Liver (tissue), 9 donors: ENCODE data around the gene IGFALS. TPM values are rescaled to one million over a fixed set of nuclear protein-coding genes. Genes with fewer than 3 reads are reported as not detected.

Experiments
- DNase-seq: peaks from one replicate; pipeline ENCODE4 v3.0.0-alpha.2; 2017; ENCODE audit warnings: low spot score
- H3K27ac ChIP-seq, 2 donors: one replicate each; pipeline ENCODE4 v1.7.0; 2013; ENCODE audit warnings: inconsistent platforms in 2 of 2, low read length in 2 of 2, control low read depth in 1 of 2, low read depth in 1 of 2, mild to moderate bottlenecking in 1 of 2
- H3K27me3 ChIP-seq, 4 donors: one replicate each; pipeline versions ENCODE4 v1.6.1 to v1.7.0; 2013; ENCODE audit warnings: low read length in 3 of 4, inconsistent platforms in 1 of 4, mild to moderate bottlenecking in 1 of 4, moderate library complexity in 1 of 4; ENCODE audit not compliant: control insufficient read depth in 4 of 4, insufficient read depth in 4 of 4
- H3K36me3 ChIP-seq, 4 donors: one replicate each; pipeline versions ENCODE4 v1.6.1 to v1.7.0; 2013; ENCODE audit warnings: low read length in 3 of 4, mild to moderate bottlenecking in 3 of 4, low read depth in 1 of 4, moderate library complexity in 1 of 4; ENCODE audit not compliant: control insufficient read depth in 4 of 4, insufficient read depth in 3 of 4
- H3K4me1 ChIP-seq, 4 donors: one replicate each; pipeline versions ENCODE4 v1.6.1 to v1.7.0; 2013; ENCODE audit warnings: low read length in 3 of 4, mild to moderate bottlenecking in 3 of 4, moderate library complexity in 1 of 4; ENCODE audit not compliant: control insufficient read depth in 4 of 4, insufficient read depth in 4 of 4
- H3K4me3 ChIP-seq, 3 donors: one replicate each; pipeline versions ENCODE4 v1.6.1 to v1.7.0; 2013; ENCODE audit warnings: low read length in 3 of 3, control low read depth in 1 of 3, low read depth in 1 of 3, mild to moderate bottlenecking in 1 of 3
- H3K9ac ChIP-seq, 2 donors: one replicate each; pipeline ENCODE4 v1.7.0; 2013; ENCODE audit warnings: low read length in 2 of 2, mild to moderate bottlenecking in 2 of 2, moderate library complexity in 2 of 2, control low read depth in 1 of 2, low read depth in 1 of 2
- H3K9me3 ChIP-seq, 4 donors: one replicate each; pipeline versions ENCODE4 v1.6.1 to v1.7.0; 2013; ENCODE audit warnings: low read length in 3 of 4; ENCODE audit not compliant: control insufficient read depth in 4 of 4
- ATF3 ChIP-seq: IDR thresholded peaks from 2 replicates; pipeline ENCODE4 v1.6.1; 2016; ENCODE audit warnings: antibody characterized with exemption
- FOXA1 ChIP-seq: IDR thresholded peaks from 2 replicates; pipeline ENCODE4 v1.6.1; 2016; ENCODE audit warnings: antibody characterized with exemption
- FOXA2 ChIP-seq: IDR thresholded peaks from 2 replicates; pipeline ENCODE4 v1.6.1; 2016; ENCODE audit warnings: antibody characterized with exemption
- GABPA ChIP-seq, 2 donors: IDR thresholded peaks in 1 of 2; conservative IDR thresholded peaks in 1 of 2; 2 replicates each; pipeline ENCODE4 v1.6.1; 2016; ENCODE audit warnings: antibody characterized with exemption in 2 of 2, mild to moderate bottlenecking in 1 of 2, moderate library complexity in 1 of 2
- HNF4A ChIP-seq, 2 donors: conservative IDR thresholded peaks; 2 replicates each; pipeline ENCODE4 v1.6.1; 2016; ENCODE audit warnings: antibody characterized with exemption in 2 of 2, mild to moderate bottlenecking in 2 of 2
- JUND ChIP-seq, 2 donors: IDR thresholded peaks; 2 replicates each; pipeline ENCODE4 v1.6.1; 2016; ENCODE audit warnings: antibody characterized with exemption in 2 of 2
- RAD21 ChIP-seq, 2 donors: IDR thresholded peaks; 2 replicates each; pipeline ENCODE4 v1.6.1; 2016; ENCODE audit warnings: antibody characterized with exemption in 2 of 2, mild to moderate bottlenecking in 2 of 2
- RXRA ChIP-seq, 2 donors: IDR thresholded peaks; 2 replicates each; pipeline ENCODE4 v1.6.1; 2017 to 2018; ENCODE audit warnings: antibody characterized with exemption in 2 of 2, mild to moderate bottlenecking in 1 of 2
- SP1 ChIP-seq: IDR thresholded peaks from 2 replicates; pipeline ENCODE4 v1.6.1; 2018; ENCODE audit warnings: antibody characterized with exemption, mild to moderate bottlenecking
- YY1 ChIP-seq: IDR thresholded peaks from 2 replicates; pipeline ENCODE4 v1.6.1; 2016; ENCODE audit warnings: antibody characterized with exemption, mild to moderate bottlenecking
- ZBTB33 ChIP-seq: IDR thresholded peaks from 2 replicates; pipeline ENCODE4 v1.6.1; 2016; ENCODE audit warnings: antibody characterized with exemption
- WGBS: extraction: QIAGEN DNeasy Blood & Tissue Kit; methylation state at CpG from one replicate; pipeline ENCODE4 v1.1.7; 2013; 5-methylcytosine and 5-hydroxymethylcytosine counted together
- polyA plus RNA-seq, 2 donors: library from polyadenylated mRNA; stranded (reverse) in 1 of 2; unstranded in 1 of 2; fragments of 200-250 nt in 1 of 2; fragments of >200 nt in 1 of 2; fragmentation: Nextera tagmentation in 1 of 2; extraction: Ambion mirVana in 1 of 2; gene quantifications; one replicate each; pipeline versions ENCODE4 v1.2.1 to v1.2.3, GENCODE V29; 2013 to 2015
- total RNA-seq, 2 donors: library from RNA; depleted of rRNA; stranded (reverse); fragments of >200 nt; gene quantifications; one replicate each; pipeline ENCODE4 v1.2.3, GENCODE V29; 2014
- TF ChIP-seq, protein P1 (sequence below): fragments of 150-350 bp; IDR thresholded peaks from 2 replicates; pipeline ENCODE4 v1.5.1; 2017; ENCODE audit warnings: improper control_type of control experiment, low read depth, low read length; ENCODE audit not compliant: missing input control
- TF ChIP-seq, protein P2 (sequence below): IDR thresholded peaks from 2 replicates; pipeline ENCODE4 v1.6.1; 2016; ENCODE audit warnings: antibody characterized with exemption, mild to moderate bottlenecking
- donor health status: healthy.
- donor health status: healthy.
- donor health status: healthy.
- donor health status: healthy.
- donor health status: healthy.

The IGFALS gene
- total and polyA plus RNA-seq, 4 donors: 19.8 to 161 (median 68.4) TPM

GRCh38 chr16:1817276-1817589 lies 23.7 kb upstream of the IGFALS start:
- H3K9ac ChIP-seq: no peak overlapping the region
- peaks cover 3 to 78% (median 69%) of the 10 kb centered on the region in 4 donors for H3K4me1 ChIP-seq
- WGBS: 92% methylated on average over 9 of the region's 9 CpGs
- DNase-seq: no peak
- no peaks in the 10 kb centered on the region for H3K27me3 ChIP-seq
- TF ChIP-seq GABPA (IDR thresholded peaks at IDR 0.05 in 1 of 2, conservative IDR thresholded peaks at IDR 0.05 in 1 of 2) (no peak), RAD21 (IDR thresholded peaks at IDR 0.05) (no peak)
- peak overlapping the region; percentile 81 to 85 for H3K27ac ChIP-seq
- H3K9me3 ChIP-seq: no peaks in the 10 kb centered on the region
- H3K36me3 ChIP-seq: peaks cover 5 to 31% (median 26%) of the 10 kb centered on the region in 4 donors
- no peak overlapping the region for H3K4me3 ChIP-seq

- Histone ChIP-seq H3K9me3 (no peaks in the 10 kb centered on the region), H3K27me3 (no peaks in the 10 kb centered on the region), H3K36me3 (peaks cover 5 to 28% (median 24%) of the 10 kb centered on the region in 4 donors), H3K9ac (no peak overlapping the region), H3K4me1 (peaks cover 0 to 74% (median 64%) of the 10 kb centered on the region in 4 donors), H3K4me3 (no peak overlapping the region), H3K27ac (peak overlapping the region; percentile 81 to 85)
- WGBS: 73% methylated on average over 40 of the region's 40 CpGs
- DNase-seq: no peak
- TF ChIP-seq, protein P1, sequence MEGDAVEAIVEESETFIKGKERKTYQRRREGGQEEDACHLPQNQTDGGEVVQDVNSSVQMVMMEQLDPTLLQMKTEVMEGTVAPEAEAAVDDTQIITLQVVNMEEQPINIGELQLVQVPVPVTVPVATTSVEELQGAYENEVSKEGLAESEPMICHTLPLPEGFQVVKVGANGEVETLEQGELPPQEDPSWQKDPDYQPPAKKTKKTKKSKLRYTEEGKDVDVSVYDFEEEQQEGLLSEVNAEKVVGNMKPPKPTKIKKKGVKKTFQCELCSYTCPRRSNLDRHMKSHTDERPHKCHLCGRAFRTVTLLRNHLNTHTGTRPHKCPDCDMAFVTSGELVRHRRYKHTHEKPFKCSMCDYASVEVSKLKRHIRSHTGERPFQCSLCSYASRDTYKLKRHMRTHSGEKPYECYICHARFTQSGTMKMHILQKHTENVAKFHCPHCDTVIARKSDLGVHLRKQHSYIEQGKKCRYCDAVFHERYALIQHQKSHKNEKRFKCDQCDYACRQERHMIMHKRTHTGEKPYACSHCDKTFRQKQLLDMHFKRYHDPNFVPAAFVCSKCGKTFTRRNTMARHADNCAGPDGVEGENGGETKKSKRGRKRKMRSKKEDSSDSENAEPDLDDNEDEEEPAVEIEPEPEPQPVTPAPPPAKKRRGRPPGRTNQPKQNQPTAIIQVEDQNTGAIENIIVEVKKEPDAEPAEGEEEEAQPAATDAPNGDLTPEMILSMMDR: no peak
- TF ChIP-seq YY1 (no peak), HNF4A (conservative IDR thresholded peaks at IDR 0.05) (peak; percentile 5 to 80), RXRA (IDR thresholded peaks at IDR 0.05) (peak in 1 of 2 donors; percentile 63), GABPA (IDR thresholded peaks at IDR 0.05 in 1 of 2, conservative IDR thresholded peaks at IDR 0.05 in 1 of 2) (no peak), SP1 (no peak)
Measured at GRCh38 chr16:1816396-1817275, 23.1 kb upstream of the IGFALS start.

GRCh38 chr16:1815461-1815860 lies 22.0 kb upstream of the IGFALS start:
- H3K9me3 ChIP-seq: no peaks in the 10 kb centered on the region
- TF ChIP-seq RAD21 (IDR thresholded peaks at IDR 0.05): no peak
- H3K36me3 ChIP-seq: peaks cover 6 to 22% (median 17%) of the 10 kb centered on the region in 4 donors
- H3K27me3 ChIP-seq: no peaks in the 10 kb centered on the region
- DNase-seq: peak; percentile 34
- no peak overlapping the region for H3K9ac ChIP-seq
- peak overlapping the region; percentile 46 to 47 for H3K27ac ChIP-seq
- H3K4me1 ChIP-seq: peaks cover 0 to 62% (median 54%) of the 10 kb centered on the region in 4 donors
- 91% methylated on average over 11 of the region's 11 CpGs for WGBS
- H3K4me3 ChIP-seq: no peak overlapping the region

GRCh38 chr16:1812732-1813163 lies 19.2 kb upstream of the IGFALS start:
- H3K9ac ChIP-seq: no peak overlapping the region
- peaks cover 0 to 37% (median 28%) of the 10 kb centered on the region in 4 donors for H3K4me1 ChIP-seq
- no peaks in the 10 kb centered on the region for H3K27me3 ChIP-seq
- peak; percentile 80 for DNase-seq
- peak overlapping the region in 1 of 2 donors; percentile 57 for H3K27ac ChIP-seq
- 18% methylated on average over 17 of the region's 17 CpGs for WGBS
- no peaks in the 10 kb centered on the region for H3K9me3 ChIP-seq
- peaks cover 19 to 28% (median 22%) of the 10 kb centered on the region in 4 donors for H3K36me3 ChIP-seq
- no peak overlapping the region for H3K4me3 ChIP-seq
- no peak for TF ChIP-seq JUND (IDR thresholded peaks at IDR 0.05)
- TF ChIP-seq FOXA2: peak; percentile 38
- TF ChIP-seq SP1: peak; percentile 49
- TF ChIP-seq ATF3: no peak
- no peak for TF ChIP-seq FOXA1
- TF ChIP-seq ZBTB33: no peak
- TF ChIP-seq, protein P2, sequence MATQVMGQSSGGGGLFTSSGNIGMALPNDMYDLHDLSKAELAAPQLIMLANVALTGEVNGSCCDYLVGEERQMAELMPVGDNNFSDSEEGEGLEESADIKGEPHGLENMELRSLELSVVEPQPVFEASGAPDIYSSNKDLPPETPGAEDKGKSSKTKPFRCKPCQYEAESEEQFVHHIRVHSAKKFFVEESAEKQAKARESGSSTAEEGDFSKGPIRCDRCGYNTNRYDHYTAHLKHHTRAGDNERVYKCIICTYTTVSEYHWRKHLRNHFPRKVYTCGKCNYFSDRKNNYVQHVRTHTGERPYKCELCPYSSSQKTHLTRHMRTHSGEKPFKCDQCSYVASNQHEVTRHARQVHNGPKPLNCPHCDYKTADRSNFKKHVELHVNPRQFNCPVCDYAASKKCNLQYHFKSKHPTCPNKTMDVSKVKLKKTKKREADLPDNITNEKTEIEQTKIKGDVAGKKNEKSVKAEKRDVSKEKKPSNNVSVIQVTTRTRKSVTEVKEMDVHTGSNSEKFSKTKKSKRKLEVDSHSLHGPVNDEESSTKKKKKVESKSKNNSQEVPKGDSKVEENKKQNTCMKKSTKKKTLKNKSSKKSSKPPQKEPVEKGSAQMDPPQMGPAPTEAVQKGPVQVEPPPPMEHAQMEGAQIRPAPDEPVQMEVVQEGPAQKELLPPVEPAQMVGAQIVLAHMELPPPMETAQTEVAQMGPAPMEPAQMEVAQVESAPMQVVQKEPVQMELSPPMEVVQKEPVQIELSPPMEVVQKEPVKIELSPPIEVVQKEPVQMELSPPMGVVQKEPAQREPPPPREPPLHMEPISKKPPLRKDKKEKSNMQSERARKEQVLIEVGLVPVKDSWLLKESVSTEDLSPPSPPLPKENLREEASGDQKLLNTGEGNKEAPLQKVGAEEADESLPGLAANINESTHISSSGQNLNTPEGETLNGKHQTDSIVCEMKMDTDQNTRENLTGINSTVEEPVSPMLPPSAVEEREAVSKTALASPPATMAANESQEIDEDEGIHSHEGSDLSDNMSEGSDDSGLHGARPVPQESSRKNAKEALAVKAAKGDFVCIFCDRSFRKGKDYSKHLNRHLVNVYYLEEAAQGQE: no peak
